Hepatocyte (in vitro differentiated cells): ENCODE data around the gene IL2RA. TPM values are rescaled to one million over a fixed set of nuclear protein-coding genes. Genes with fewer than 3 reads are reported as not detected.

Source experiments
- DNase-seq: peaks from one replicate; pipeline ENCODE4 v3.0.0-alpha.2; 2016; ENCODE audit warnings: low spot score
- H2AFZ ChIP-seq: fragments of 200-600 bp; sonication (generic); 2 replicates; pipeline ENCODE4 v1.6.0; 2016; ENCODE audit warnings: antibody characterized with exemption, mild to moderate bottlenecking
- H3K27ac ChIP-seq: fragments of 200-600 bp; sonication (generic); 2 replicates; pipeline ENCODE4 v1.5.1; 2016; ENCODE audit warnings: mild to moderate bottlenecking
- H3K27me3 ChIP-seq: fragments of 200-600 bp; sonication (generic); 2 replicates; pipeline ENCODE4 v1.6.1; 2016
- H3K36me3 ChIP-seq: fragments of 200-600 bp; sonication (generic); replicated peaks from 2 replicates; pipeline ENCODE4 v1.5.1; 2016; ENCODE audit warnings: low read depth; ENCODE audit not compliant: insufficient read depth
- H3K4me1 ChIP-seq: fragments of 200-600 bp; sonication (generic); 2 replicates; pipeline ENCODE4 v1.5.1; 2016; ENCODE audit warnings: mild to moderate bottlenecking, moderate library complexity; ENCODE audit not compliant: insufficient read depth
- H3K4me2 ChIP-seq: fragments of 200-600 bp; sonication (generic); 2 replicates; pipeline ENCODE4 v1.6.0; 2016
- H3K4me3 ChIP-seq: fragments of 200-600 bp; sonication (generic); 2 replicates; pipeline ENCODE4 v1.5.1; 2016; ENCODE audit warnings: mild to moderate bottlenecking
- H3K79me2 ChIP-seq: fragments of 200-600 bp; sonication (generic); 2 replicates; pipeline ENCODE4 v1.6.0; 2017; ENCODE audit warnings: mild to moderate bottlenecking
- H3K9me2 ChIP-seq: fragments of 200-600 bp; sonication (generic); replicated peaks from 2 replicates; pipeline ENCODE4 v1.6.0; 2017; ENCODE audit warnings: mild to moderate bottlenecking; ENCODE audit not compliant: insufficient read depth
- H3K9me3 ChIP-seq: fragments of 200-600 bp; sonication (generic); 2 replicates; pipeline ENCODE4 v1.5.1; 2016; ENCODE audit warnings: low read depth, mild to moderate bottlenecking
- H4K20me1 ChIP-seq: fragments of 200-600 bp; sonication (generic); 2 replicates; pipeline ENCODE4 v1.6.0; 2016; ENCODE audit warnings: mild to moderate bottlenecking; ENCODE audit not compliant: insufficient read depth, poor library complexity, severe bottlenecking
- CTCF ChIP-seq: fragments of 200-600 bp; sonication (generic); IDR thresholded peaks from 2 replicates; pipeline ENCODE4 v1.5.1; 2016; ENCODE audit warnings: antibody characterized with exemption, mild to moderate bottlenecking; ENCODE audit not compliant: poor library complexity
- EZH2 ChIP-seq: fragments of 200-600 bp; sonication (generic); IDR thresholded peaks from 2 replicates; pipeline ENCODE4 v1.6.1; 2016; ENCODE audit warnings: antibody characterized with exemption, mild to moderate bottlenecking, borderline replicate concordance
- EZH2phosphoT487 ChIP-seq: fragments of 200-600 bp; sonication (generic); IDR thresholded peaks from one replicate; pipeline ENCODE4 v1.6.1; 2018; ENCODE audit warnings: antibody characterized with exemption, mild to moderate bottlenecking, low read depth, moderate library complexity; ENCODE audit not compliant: unreplicated experiment, severe bottlenecking
- WGBS: methylation state at CpG from one replicate; pipeline ENCODE4 v1.1.6; 2016; ENCODE audit warnings: low lambda C conversion rate; ENCODE audit errors: missing lambda C conversion rate; 5-methylcytosine and 5-hydroxymethylcytosine counted together
- polyA plus RNA-seq: library from polyadenylated mRNA; unstranded; fragments of >200 nt; fragmentation: Nextera tagmentation; extraction: Ambion mirVana; gene quantifications from 2 replicates; pipeline ENCODE4 v1.2.1, GENCODE V29; 2016
- total RNA-seq: library from RNA; depleted of rRNA; stranded (reverse); fragments of >200 nt; gene quantifications from 2 replicates; pipeline ENCODE4 v1.2.3, GENCODE V29; 2014

The IL2RA gene
- total and polyA plus RNA-seq, 2 experiments from 2014 or later = not detected

- H2AFZ ChIP-seq = no peak overlapping the region
- no peaks in the 10 kb centered on the region for H4K20me1 ChIP-seq
- DNase-seq = no peak
- H3K4me3 ChIP-seq = no peak overlapping the region
- H3K79me2 ChIP-seq = no peaks in the 10 kb centered on the region
- WGBS = 89% methylated on average over 13 of the region's 13 CpGs
- no peak overlapping the region for H3K27ac ChIP-seq
- H3K9me3 ChIP-seq = no peaks in the 10 kb centered on the region
- H3K9me2 ChIP-seq = no peaks in the 10 kb centered on the region
- no peaks in the 10 kb centered on the region for H3K4me1 ChIP-seq
- H3K4me2 ChIP-seq = no peak overlapping the region
- no peak for TF ChIP-seq CTCF
- no peak for TF ChIP-seq EZH2
- TF ChIP-seq EZH2phosphoT487 = no peak
- no peaks in the 10 kb centered on the region for H3K27me3 ChIP-seq
- H3K36me3 ChIP-seq = no peaks in the 10 kb centered on the region
These were observed 26.1 kb downstream of the IL2RA start for GRCh38 chr10:6035931-6036575.

- no peaks in the 10 kb centered on the region for H3K36me3 ChIP-seq
- TF ChIP-seq EZH2 = no peak
- no peak for TF ChIP-seq EZH2phosphoT487
- TF ChIP-seq CTCF = no peak
- no peak overlapping the region for H2AFZ ChIP-seq
- WGBS = 89% methylated on average over 13 of the region's 13 CpGs
- no peak for DNase-seq
- no peak overlapping the region for H3K4me2 ChIP-seq
- H4K20me1 ChIP-seq = no peaks in the 10 kb centered on the region
- H3K9me3 ChIP-seq = no peaks in the 10 kb centered on the region
- H3K27me3 ChIP-seq = no peaks in the 10 kb centered on the region
- no peak overlapping the region for H3K4me3 ChIP-seq
- no peak overlapping the region for H3K27ac ChIP-seq
- H3K9me2 ChIP-seq = no peaks in the 10 kb centered on the region
- H3K79me2 ChIP-seq = no peaks in the 10 kb centered on the region
- H3K4me1 ChIP-seq = no peaks in the 10 kb centered on the region
These were observed 26.9 kb downstream of the IL2RA start for GRCh38 chr10:6035101-6035834.

- Histone ChIP-seq H3K4me1 (no peaks in the 10 kb centered on the region), H3K36me3 (no peaks in the 10 kb centered on the region), H3K27ac (no peak overlapping the region), H3K9me2 (no peaks in the 10 kb centered on the region), H3K4me2 (no peak overlapping the region), H3K79me2 (no peaks in the 10 kb centered on the region), H3K9me3 (no peaks in the 10 kb centered on the region), H3K4me3 (no peak overlapping the region), H2AFZ (no peak overlapping the region), H4K20me1 (no peaks in the 10 kb centered on the region), H3K27me3 (no peaks in the 10 kb centered on the region)
- DNase-seq = no peak
- TF ChIP-seq EZH2phosphoT487 (no peak), EZH2 (no peak), CTCF (no peak)
- WGBS = 61% methylated on average over 1 of the region's 1 CpG
These were observed 27.8 kb downstream of the IL2RA start for GRCh38 chr10:6034371-6034770.
